ENCODE results near the gene MKX.

GRCh38 chr10:27680691-27681605 is 64.7 kb downstream of the MKX start:
- TF ChIP-seq POLR2AphosphoS5 (IDR thresholded peaks at IDR 0.05) (no peak), CTCF (IDR thresholded peaks at IDR 0.05) (no peak), POLR2A (IDR thresholded peaks at IDR 0.05) (no peak)

All from breast epithelium (tissue), 3 donors.